NAMALWA (cell line): ENCODE data around the gene MAP9.
"Not testable (repeated sequence)": the region's sequence is repeated elsewhere in the genome, so short reads cannot be mapped to it uniquely, and the experiment has no call there.

Source experiments
- DNase-seq: peaks from one replicate; pipeline ENCODE4 v3.0.0-alpha.2; 2015; ENCODE audit warnings: low spot score

Gene MAP9

GRCh38 chr4:155342142-155342541 lies 34.6 kb downstream of the MAP9 start:
- DNase-seq, result no peak

GRCh38 chr4:155339999-155340398 lies 36.8 kb downstream of the MAP9 start:
- DNase-seq, result no peak

DNA sequence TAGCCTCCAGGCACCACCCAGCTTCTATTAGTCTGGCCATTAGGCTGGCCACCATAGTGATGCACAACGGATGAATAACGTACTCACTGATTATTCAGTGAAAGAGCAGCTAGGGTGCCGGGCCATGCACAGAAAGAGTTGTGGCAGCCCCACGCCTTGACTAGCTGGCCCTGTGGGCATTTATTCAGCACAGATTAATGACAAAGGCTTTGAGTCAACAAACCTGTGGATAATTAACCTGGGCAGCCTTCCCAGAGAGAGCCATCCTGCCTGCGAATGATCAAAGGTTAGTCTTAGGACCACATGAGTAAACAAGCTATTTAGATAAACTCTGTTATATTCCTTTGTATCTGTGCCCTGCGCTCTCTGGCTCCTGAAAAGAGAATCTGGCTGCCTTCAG lies 37.2 kb downstream of the MAP9 start:
- DNase-seq, result no peak

GRCh38 chr4:155338196-155338595 lies 38.6 kb downstream of the MAP9 start:
- no peak for DNase-seq

GRCh38 chr4:155336242-155336641 lies 40.5 kb downstream of the MAP9 start:
- DNase-seq, result no peak

DNA sequence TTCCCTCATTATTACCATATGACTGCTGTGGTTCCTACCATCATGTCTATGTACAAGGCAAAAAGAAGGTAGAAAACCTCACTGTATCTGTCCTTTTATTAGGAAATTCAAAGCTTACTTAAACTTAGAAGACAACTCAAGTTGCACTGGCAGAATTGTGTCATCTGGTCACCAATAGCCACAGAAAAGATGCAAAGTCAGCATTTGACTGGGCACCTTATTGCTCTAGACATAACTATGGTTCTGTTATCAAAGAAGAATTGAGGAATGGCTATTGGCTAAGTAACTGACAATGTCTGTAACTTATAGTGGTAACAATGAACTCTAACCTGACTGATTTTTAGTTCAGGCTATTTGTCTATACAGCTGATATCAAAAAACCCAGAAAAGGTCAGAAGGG lies 45.3 kb downstream of the MAP9 start:
- DNase-seq, result no peak

DNA sequence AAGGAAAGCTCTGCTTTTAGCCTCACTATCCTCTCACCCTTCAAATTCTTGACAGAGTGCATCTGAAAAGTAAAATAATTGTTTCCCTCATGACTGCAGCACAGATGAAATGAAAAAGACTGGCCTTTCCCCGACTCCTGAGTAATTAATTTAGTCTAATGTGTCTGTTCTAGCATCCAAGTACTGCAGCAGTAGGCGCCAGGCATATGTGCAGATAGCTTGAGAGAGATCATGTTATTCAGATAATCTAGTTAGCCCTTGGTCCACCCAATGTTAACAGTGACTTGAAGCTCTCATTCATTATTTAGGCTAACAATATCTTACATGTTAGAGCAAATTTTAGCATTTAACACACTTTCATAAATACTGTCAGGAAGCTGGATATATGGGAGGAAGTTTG lies 54.0 kb downstream of the MAP9 start:
- no peak for DNase-seq

- DNase-seq, result no peak
Measured at GRCh38 chr4:155321006-155321405, 55.8 kb downstream of the MAP9 start.

- no peak for DNase-seq
Measured at GRCh38 chr4:155319516-155319915, 57.2 kb downstream of the MAP9 start.

- not testable (repeated sequence) for DNase-seq
Measured at GRCh38 chr4:155312027-155312426, 64.7 kb downstream of the MAP9 start.

DNA sequence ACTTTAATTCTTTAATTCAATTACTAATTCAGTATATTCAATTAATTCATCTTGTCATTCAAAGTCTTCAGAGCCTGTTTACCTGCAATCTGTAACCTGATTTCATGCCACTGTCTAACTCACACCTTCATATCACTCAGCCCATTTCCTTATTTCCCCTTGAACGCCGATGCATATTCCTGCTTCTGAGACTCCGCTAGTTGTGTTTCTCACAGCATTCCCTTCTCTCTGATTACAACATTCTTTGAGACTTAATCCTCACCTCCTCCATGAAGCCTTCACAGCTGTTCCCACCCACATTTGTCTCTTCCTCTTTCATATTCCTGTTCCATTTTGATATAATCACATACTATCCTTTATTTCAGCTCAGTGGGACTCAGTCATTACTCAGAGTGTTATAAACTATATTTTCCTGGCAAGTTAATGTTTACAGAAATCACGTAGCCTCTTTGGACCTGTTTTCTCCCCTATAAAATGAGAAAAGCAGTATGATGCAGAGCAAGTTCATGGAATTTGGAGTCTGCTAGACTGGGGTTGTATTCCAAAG lies 69.0 kb downstream of the MAP9 start:
- no peak for DNase-seq

- DNase-seq, result peak; percentile 12
Measured at GRCh38 chr4:155305619-155306018, 71.1 kb downstream of the MAP9 start.

DNA sequence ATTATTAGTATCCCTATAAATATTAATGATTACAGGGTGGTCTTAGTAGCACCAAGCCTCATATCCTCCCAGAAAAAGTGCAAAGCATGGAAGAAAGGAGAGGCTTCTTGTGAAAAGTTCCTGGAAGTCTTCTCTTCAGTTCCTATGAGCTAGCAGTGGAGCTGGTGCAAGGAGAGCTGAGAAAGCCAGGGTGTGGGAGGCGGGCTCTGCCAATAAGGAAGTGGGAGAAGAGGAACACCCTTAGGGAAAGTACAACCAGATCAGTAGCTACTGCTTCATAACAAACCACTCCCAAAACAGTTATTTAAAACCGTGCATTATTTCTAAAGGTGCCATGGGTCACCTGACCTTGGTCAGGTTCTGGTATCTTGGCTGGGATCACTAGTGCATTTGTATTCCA lies 72.4 kb downstream of the MAP9 start:
- no peak for DNase-seq

DNA sequence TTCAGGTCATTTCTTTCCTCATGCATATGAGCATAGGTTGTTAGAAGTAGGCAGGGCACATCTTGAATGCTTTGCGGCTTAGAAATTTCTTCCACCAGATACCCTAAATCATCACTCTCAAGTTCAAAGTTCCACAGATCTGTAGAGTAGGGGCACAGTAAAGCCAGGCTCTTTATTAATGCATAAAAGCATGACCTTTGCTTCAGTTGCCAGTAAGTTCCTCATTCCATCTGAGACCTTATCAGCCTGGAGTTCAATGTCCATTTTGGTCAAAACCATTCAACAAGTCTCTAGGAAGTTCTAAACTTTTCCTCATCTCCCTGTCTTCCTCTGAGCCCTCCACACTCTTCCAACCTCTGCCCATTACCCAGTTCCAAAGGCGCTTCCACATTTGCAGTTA lies 77.7 kb downstream of the MAP9 start:
- DNase-seq, result no peak
